GM12875 (cell line): ENCODE measurements around the gene GALNT17.

Experiments
- H3K4me3 ChIP-seq: one replicate; pipeline ENCODE4 v1.5.1; 2011; ENCODE audit warnings: low read depth, low read length, control low read depth
- TF ChIP-seq, protein P1 (sequence below): IDR thresholded peaks from 2 replicates; pipeline ENCODE4 v1.5.1; 2011; ENCODE audit warnings: low read depth, mild to moderate bottlenecking, control low read depth, inconsistent platforms, low read length, moderate library complexity, borderline replicate concordance; ENCODE audit not compliant: insufficient read depth

GALNT17 gene

DNA sequence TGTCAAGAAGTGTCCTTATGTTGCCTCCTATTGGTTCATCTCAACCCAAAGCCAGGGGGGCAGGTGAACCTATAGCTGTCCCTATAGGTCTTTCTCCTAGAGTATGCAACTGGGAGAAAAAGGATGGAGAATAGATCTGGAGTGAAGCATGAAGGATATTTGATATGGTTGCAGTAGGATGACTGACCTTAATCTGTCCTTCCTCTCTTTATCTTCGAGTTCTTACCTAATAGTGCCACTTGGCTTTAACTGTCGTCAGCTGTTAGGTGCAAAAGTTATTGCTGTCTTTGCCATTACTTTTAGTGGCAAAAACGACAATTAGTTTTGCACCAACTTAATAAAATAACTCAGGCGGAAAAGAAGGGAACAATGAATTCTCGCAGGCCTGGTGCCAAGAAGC is 196.0 kb downstream of the GALNT17 start:
- no peak overlapping the region for H3K4me3 ChIP-seq
- TF ChIP-seq, protein P1, sequence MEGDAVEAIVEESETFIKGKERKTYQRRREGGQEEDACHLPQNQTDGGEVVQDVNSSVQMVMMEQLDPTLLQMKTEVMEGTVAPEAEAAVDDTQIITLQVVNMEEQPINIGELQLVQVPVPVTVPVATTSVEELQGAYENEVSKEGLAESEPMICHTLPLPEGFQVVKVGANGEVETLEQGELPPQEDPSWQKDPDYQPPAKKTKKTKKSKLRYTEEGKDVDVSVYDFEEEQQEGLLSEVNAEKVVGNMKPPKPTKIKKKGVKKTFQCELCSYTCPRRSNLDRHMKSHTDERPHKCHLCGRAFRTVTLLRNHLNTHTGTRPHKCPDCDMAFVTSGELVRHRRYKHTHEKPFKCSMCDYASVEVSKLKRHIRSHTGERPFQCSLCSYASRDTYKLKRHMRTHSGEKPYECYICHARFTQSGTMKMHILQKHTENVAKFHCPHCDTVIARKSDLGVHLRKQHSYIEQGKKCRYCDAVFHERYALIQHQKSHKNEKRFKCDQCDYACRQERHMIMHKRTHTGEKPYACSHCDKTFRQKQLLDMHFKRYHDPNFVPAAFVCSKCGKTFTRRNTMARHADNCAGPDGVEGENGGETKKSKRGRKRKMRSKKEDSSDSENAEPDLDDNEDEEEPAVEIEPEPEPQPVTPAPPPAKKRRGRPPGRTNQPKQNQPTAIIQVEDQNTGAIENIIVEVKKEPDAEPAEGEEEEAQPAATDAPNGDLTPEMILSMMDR = no peak

DNA sequence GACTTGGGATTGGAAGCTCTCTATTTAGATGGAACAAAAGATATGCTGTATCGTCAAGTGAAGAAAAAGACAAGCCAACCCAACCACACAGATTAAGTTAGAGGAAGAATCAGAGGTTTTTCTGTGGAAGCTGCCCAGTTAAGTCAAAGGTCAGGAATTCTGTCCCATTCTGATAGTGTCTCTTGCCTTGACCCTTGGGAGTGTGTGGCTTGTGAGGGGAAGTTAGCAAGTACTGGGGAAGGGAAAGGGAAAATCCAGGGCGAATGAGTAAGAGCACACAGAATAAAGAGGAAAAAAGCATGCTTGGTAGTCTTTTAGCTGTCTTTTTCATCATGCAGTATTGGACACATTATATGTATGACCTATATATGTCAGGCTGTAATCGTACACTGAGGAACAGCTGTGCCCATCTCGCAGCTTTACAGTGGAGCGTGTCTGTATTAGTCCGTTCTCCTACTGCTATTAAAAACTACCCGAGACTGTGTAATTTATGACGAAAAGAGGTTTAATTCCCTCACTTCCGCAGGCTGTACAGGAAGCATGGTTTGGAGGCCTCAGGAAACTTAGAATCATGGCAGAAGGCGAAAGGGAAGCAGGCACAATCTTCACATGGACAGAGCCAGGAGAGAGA is 197.2 kb downstream of the GALNT17 start:
- no peak overlapping the region for H3K4me3 ChIP-seq
- TF ChIP-seq, protein P1 = no peak

DNA sequence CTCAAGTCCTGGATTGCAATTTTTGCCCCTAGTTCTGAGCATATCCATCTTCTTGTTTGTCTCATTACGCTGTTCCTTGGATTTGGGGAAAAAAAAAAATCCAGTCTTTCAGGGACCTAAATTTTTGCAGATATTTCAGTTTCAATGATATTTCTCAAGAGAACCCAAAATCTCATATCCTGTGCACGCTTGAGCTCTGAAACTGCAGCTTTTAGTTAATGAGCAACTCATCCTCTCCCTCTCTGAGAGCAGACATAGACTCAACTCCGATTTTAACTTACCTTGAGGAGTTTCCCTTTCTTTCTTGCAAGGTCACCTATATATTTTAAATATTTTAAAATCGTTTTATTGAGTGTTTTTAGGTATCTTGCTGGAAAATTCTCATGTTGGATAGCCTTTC is 200.3 kb downstream of the GALNT17 start:
- TF ChIP-seq, protein P1 = no peak
- no peak overlapping the region for H3K4me3 ChIP-seq

DNA sequence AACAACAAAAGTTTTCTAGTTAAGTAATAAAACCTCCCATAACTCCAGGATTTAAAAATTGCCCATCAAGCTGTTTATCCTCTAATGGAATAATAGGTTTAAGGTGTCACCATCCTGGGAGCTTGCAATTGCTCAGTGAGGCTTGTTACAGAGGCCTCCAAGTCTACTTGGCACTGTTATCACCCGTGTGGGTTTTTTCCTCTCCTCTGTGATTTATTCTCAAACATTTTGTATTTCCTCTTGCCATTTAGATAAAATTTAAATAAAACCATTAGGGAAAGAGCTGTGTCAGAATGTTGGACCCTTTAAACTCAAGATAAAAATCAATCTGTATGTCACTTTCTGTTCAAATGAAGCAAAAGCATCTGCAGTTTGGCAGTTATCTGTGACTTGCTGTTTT is 202.6 kb downstream of the GALNT17 start:
- H3K4me3 ChIP-seq = no peak overlapping the region
- TF ChIP-seq, protein P1 = no peak

DNA sequence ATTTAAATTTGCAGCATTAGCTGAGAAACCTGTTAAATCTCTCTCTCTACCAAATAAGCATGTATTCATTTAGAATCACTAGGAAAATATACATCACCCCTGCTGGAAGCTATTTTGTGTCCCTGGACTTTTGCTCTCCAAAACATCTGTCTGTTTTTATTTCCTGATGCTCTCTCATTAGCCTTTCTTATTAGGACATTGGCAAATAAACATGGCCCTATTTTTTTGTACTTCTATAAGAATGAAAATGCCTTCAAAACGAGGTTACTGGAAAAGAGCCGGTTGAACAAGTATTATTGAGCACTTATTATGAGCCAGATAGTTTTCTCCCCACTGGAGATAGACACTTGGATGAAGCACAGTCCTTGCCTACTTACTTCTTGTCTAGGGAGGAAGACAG is 206.9 kb downstream of the GALNT17 start:
- TF ChIP-seq, protein P1 = no peak
- H3K4me3 ChIP-seq = no peak overlapping the region

DNA sequence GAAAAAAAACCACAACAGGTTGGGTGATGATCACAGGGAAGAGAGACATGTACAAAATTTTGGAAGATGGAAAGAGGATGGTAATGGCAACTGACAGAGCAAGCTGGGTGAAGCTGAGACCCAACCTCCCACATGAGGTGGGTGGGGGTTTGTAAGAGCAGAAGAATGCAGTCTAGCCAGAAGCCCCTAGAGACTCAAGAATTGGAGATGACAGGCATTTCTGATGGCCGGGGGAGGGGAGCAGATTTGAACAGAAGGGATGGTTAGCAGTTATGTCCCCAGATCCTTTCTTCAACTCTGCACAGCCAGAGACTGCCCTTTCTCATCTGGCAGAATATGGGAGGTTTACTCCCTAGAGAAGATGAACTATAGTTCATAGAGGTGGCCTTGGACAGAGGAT is 208.0 kb downstream of the GALNT17 start:
- H3K4me3 ChIP-seq = no peak overlapping the region
- TF ChIP-seq, protein P1 = no peak

DNA sequence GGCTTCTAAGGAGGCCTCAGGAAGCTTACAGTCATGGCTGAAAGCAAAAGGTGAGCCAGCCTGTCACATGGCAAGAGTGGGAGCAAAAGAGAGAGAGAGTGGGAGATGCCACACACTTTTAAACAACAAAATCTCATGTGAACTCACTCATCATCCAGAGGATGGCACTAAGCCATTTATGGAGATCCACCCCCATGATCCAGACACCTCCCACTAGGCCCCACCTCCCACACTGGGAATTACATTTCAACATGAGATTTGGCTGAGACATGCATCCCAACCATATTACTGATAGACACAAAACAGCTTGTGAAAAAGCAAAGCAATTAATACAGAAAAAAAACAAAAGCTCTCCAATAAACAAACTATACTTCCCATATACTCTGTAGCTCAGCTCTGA is 210.3 kb downstream of the GALNT17 start:
- TF ChIP-seq, protein P1 = no peak
- no peak overlapping the region for H3K4me3 ChIP-seq
